Activated CD8-positive, alpha-beta T cell treated with anti-CD3 and anti-CD28 coated beads, Interleukin-2, amount 10 ng/mL, durations not matched to agents 7 days and 5 days (primary cell): ENCODE measurements around the gene ONECUT2. TPM values are rescaled to one million over a fixed set of nuclear protein-coding genes. Genes with fewer than 3 reads are reported as not detected.

Experiments used
- ATAC-seq: fragments of 150-1000 bp; cut with Tn5 transposase; one replicate; pipeline ENCODE4 v1.10.0; 2021; ENCODE audit warnings: moderate library complexity
- CTCF ChIA-PET: fragments of 350-600 bp; sonication (Branson Sonifier 250); formaldehyde crosslinking; loops from one replicate; lab custom pipeline; 2021; ENCODE audit warnings: antibody characterized with exemption; lab: Charles Lee
- POLR2A ChIA-PET: fragments of 350-600 bp; sonication (Branson Sonifier 250); formaldehyde crosslinking; loops from one replicate; lab custom pipeline; 2021; ENCODE audit warnings: antibody characterized with exemption; lab: Charles Lee
- DNase-seq: peaks from one replicate; pipeline ENCODE4 v3.0.0-alpha.2; 2020
- H3K27ac Mint-ChIP-seq: one replicate; pipeline ENCODE4 v1.8.0; 2021; ENCODE audit warnings: mild to moderate bottlenecking, mixed read lengths
- H3K27me3 Mint-ChIP-seq: one replicate; pipeline ENCODE4 v1.8.0; 2021; ENCODE audit warnings: low read depth, mixed read lengths
- H3K36me3 Mint-ChIP-seq: one replicate; pipeline ENCODE4 v1.8.0; 2021; ENCODE audit warnings: low read depth, mixed read lengths
- H3K4me1 Mint-ChIP-seq: one replicate; pipeline ENCODE4 v1.8.0; 2021; ENCODE audit warnings: low read depth, mixed read lengths
- H3K4me3 Mint-ChIP-seq: one replicate; pipeline ENCODE4 v1.8.0; 2021; ENCODE audit warnings: mild to moderate bottlenecking, mixed read lengths
- H3K9me3 Mint-ChIP-seq: one replicate; pipeline ENCODE4 v1.8.0; 2022; ENCODE audit warnings: mixed read lengths; ENCODE audit not compliant: insufficient read depth
- total RNA-seq, 2 experiments: library from RNA; stranded (reverse); gene quantifications; one replicate each; pipeline ENCODE4 v1.2.3, GENCODE V29; 2021

The ONECUT2 gene
- total RNA-seq, 2 experiments from 2014 or later: not detected

GRCh38 chr18:57425096-57425495, 10.1 kb upstream of the ONECUT2 start:
- POLR2A ChIA-PET: no interaction called here
- Mint-ChIP-seq H3K9me3 (peaks cover 7% of the 10 kb centered on the region), H3K4me1 (peaks cover 11% of the 10 kb centered on the region), H3K36me3 (peaks cover 11% of the 10 kb centered on the region), H3K27me3 (peaks cover 48% of the 10 kb centered on the region), H3K27ac (no peak overlapping the region), H3K4me3 (no peak overlapping the region)
- DNase-seq: no peak
- ATAC-seq: no peak
- CTCF ChIA-PET: no interaction called here

GRCh38 chr18:57426187-57426586, 9.0 kb upstream of the ONECUT2 start:
- no peak for DNase-seq
- no peak overlapping the region for H3K4me3 Mint-ChIP-seq
- peaks cover 11% of the 10 kb centered on the region for H3K4me1 Mint-ChIP-seq
- H3K27ac Mint-ChIP-seq: no peak overlapping the region
- ATAC-seq: no peak
- ChIA-PET CTCF (no interaction called here), POLR2A (no interaction called here)
- H3K36me3 Mint-ChIP-seq: peaks cover 11% of the 10 kb centered on the region
- H3K9me3 Mint-ChIP-seq: peaks cover 7% of the 10 kb centered on the region
- peaks cover 53% of the 10 kb centered on the region for H3K27me3 Mint-ChIP-seq

- ATAC-seq (no peak), DNase-seq (no peak)
- peaks cover 11% of the 10 kb centered on the region for H3K4me1 Mint-ChIP-seq
- peaks cover 11% of the 10 kb centered on the region for H3K36me3 Mint-ChIP-seq
- peaks cover 57% of the 10 kb centered on the region for H3K27me3 Mint-ChIP-seq
- no peak overlapping the region for H3K27ac Mint-ChIP-seq
- ChIA-PET CTCF (no interaction called here), POLR2A (no interaction called here)
- H3K4me3 Mint-ChIP-seq: no peak overlapping the region
- peaks cover 7% of the 10 kb centered on the region for H3K9me3 Mint-ChIP-seq
These were observed 7.6 kb upstream of the ONECUT2 start for GRCh38 chr18:57427429-57428201.

GRCh38 chr18:57428221-57429150, 6.7 kb upstream of the ONECUT2 start:
- Mint-ChIP-seq H3K27ac (peak overlapping the region; percentile 40), H3K9me3 (peaks cover 7% of the 10 kb centered on the region), H3K27me3 (peaks cover 60% of the 10 kb centered on the region), H3K4me1 (peaks cover 11% of the 10 kb centered on the region), H3K36me3 (peaks cover 11% of the 10 kb centered on the region), H3K4me3 (peak overlapping the region; percentile 49)
- DNase-seq (no peak), ATAC-seq (no peak)
- ChIA-PET POLR2A (no interaction called here), CTCF (interaction anchor here (1.4 kb wide), 1 partner anchor 9 kb away, joined by 5 read pairs; no protein-coding TSS in a partner anchor)

GRCh38 chr18:57429167-57430078, 5.8 kb upstream of the ONECUT2 start:
- Mint-ChIP-seq H3K36me3 (peaks cover 11% of the 10 kb centered on the region), H3K9me3 (peaks cover 7% of the 10 kb centered on the region), H3K4me3 (peak overlapping the region; percentile 49), H3K27ac (peak overlapping the region; percentile 40), H3K27me3 (peaks cover 68% of the 10 kb centered on the region), H3K4me1 (peaks cover 16% of the 10 kb centered on the region)
- ATAC-seq (no peak), DNase-seq (no peak)
- ChIA-PET POLR2A (interaction anchor here (0.6 kb wide), 1 partner anchor 428 kb away, joined by 3 read pairs; no protein-coding TSS in a partner anchor), CTCF (interaction anchor here (1.4 to 1.5 kb wide), 2 partner anchors 8 to 17 kb away, joined by 3 to 5 read pairs; no protein-coding TSS in a partner anchor)

- peaks cover 11% of the 10 kb centered on the region for H3K36me3 Mint-ChIP-seq
- DNase-seq (no peak), ATAC-seq (no peak)
- CTCF ChIA-PET: interaction anchor here (1.4 to 1.6 kb wide), 3 partner anchors 7 to 561 kb away, joined by 3 to 5 read pairs (median 4); no protein-coding TSS in a partner anchor
- peaks cover 22% of the 10 kb centered on the region for H3K4me1 Mint-ChIP-seq
- POLR2A ChIA-PET: interaction anchor here (0.6 kb wide), 1 partner anchor 429 kb away, joined by 3 read pairs; no protein-coding TSS in a partner anchor
- peaks cover 7% of the 10 kb centered on the region for H3K9me3 Mint-ChIP-seq
- peak overlapping the region; percentile 18 for H3K4me3 Mint-ChIP-seq
- no peak overlapping the region for H3K27ac Mint-ChIP-seq
- peaks cover 67% of the 10 kb centered on the region for H3K27me3 Mint-ChIP-seq
These were observed 4.8 kb upstream of the ONECUT2 start for GRCh38 chr18:57430079-57431001.

GRCh38 chr18:57431002-57431382, 4.2 kb upstream of the ONECUT2 start:
- peaks cover 7% of the 10 kb centered on the region for H3K9me3 Mint-ChIP-seq
- ATAC-seq: no peak

GRCh38 chr18:57431467-57432080, 3.6 kb upstream of the ONECUT2 start:
- no peak overlapping the region for H3K27ac Mint-ChIP-seq
- peaks cover 22% of the 10 kb centered on the region for H3K4me1 Mint-ChIP-seq
- no peak for DNase-seq
- ATAC-seq: no peak
- H3K9me3 Mint-ChIP-seq: peaks cover 7% of the 10 kb centered on the region
- CTCF ChIA-PET: interaction anchor here (1.6 kb wide), 1 partner anchor 563 kb away, joined by 4 read pairs; no protein-coding TSS in a partner anchor
- POLR2A ChIA-PET: no interaction called here
- no peak overlapping the region for H3K4me3 Mint-ChIP-seq
- H3K27me3 Mint-ChIP-seq: peaks cover 71% of the 10 kb centered on the region
- peaks cover 15% of the 10 kb centered on the region for H3K36me3 Mint-ChIP-seq

More at GRCh38 chr18:57431002-57431382, 4.2 kb upstream of the ONECUT2 start:
- Mint-ChIP-seq H3K4me3 (no peak overlapping the region), H3K27ac (no peak overlapping the region), H3K36me3 (peaks cover 12% of the 10 kb centered on the region), H3K27me3 (peaks cover 69% of the 10 kb centered on the region), H3K4me1 (peaks cover 22% of the 10 kb centered on the region)
- DNase-seq: no peak
- POLR2A ChIA-PET: no interaction called here
- CTCF ChIA-PET: interaction anchor here (1.5 to 1.6 kb wide), 2 partner anchors 16 to 562 kb away, joined by 3 to 4 read pairs; no protein-coding TSS in a partner anchor

GRCh38 chr18:57432140-57432539, 3.0 kb upstream of the ONECUT2 start:
- no peak overlapping the region for H3K4me3 Mint-ChIP-seq
- H3K27me3 Mint-ChIP-seq: peaks cover 73% of the 10 kb centered on the region
- ATAC-seq: no peak
- H3K27ac Mint-ChIP-seq: no peak overlapping the region
- peaks cover 19% of the 10 kb centered on the region for H3K36me3 Mint-ChIP-seq
- peaks cover 26% of the 10 kb centered on the region for H3K4me1 Mint-ChIP-seq
- POLR2A ChIA-PET: no interaction called here
- peaks cover 7% of the 10 kb centered on the region for H3K9me3 Mint-ChIP-seq
- no peak for DNase-seq
- CTCF ChIA-PET: no interaction called here
